HEK293T (cell line): ENCODE data around the gene MAPK7.

Experiments
- CTCF ChIA-PET: fragments of 350-600 bp; formaldehyde crosslinking; extraction: SDS; loops from one replicate; lab custom pipeline; 2021; ENCODE audit warnings: antibody characterized with exemption, inconsistent platforms; lab: Yijun Ruan, JAX
- POLR2A ChIA-PET: fragments of 350-600 bp; formaldehyde crosslinking; extraction: SDS; loops from one replicate; lab custom pipeline; 2020; ENCODE audit warnings: antibody characterized with exemption, inconsistent platforms; lab: Yijun Ruan, JAX
- DNase-seq: peaks from one replicate; pipeline ENCODE4 v3.0.0; 2012; ENCODE audit warnings: mixed read lengths; ENCODE audit errors: extremely low spot score
- ARNT ChIP-seq: fragments of 450-650 bp; IDR thresholded peaks from 2 replicates; pipeline ENCODE4 v1.6.1; 2017; ENCODE audit warnings: mild to moderate bottlenecking
- BHLHE40 ChIP-seq: fragments of 450-650 bp; IDR thresholded peaks from 2 replicates; pipeline ENCODE4 v1.6.1; 2016; ENCODE audit warnings: mild to moderate bottlenecking, moderate library complexity, borderline replicate concordance
- CTBP1 ChIP-seq: fragments of 450-650 bp; IDR thresholded peaks from 2 replicates; pipeline ENCODE4 v1.6.1; 2016; ENCODE audit warnings: borderline replicate concordance
- ELF4 ChIP-seq: fragments of 450-650 bp; IDR thresholded peaks from 2 replicates; pipeline ENCODE4 v1.6.1; 2017; ENCODE audit warnings: antibody characterized with exemption
- FOXA1 ChIP-seq: fragments of 450-650 bp; IDR thresholded peaks from 2 replicates; pipeline ENCODE4 v1.6.1; 2016; ENCODE audit warnings: mild to moderate bottlenecking
- FOXK2 ChIP-seq: fragments of 450-650 bp; IDR thresholded peaks from 2 replicates; pipeline ENCODE4 v1.6.1; 2016; ENCODE audit warnings: mild to moderate bottlenecking
- FOXM1 ChIP-seq: fragments of 450-650 bp; IDR thresholded peaks from 2 replicates; pipeline ENCODE4 v1.6.1; 2017; ENCODE audit warnings: mild to moderate bottlenecking, borderline replicate concordance
- HDGF ChIP-seq: fragments of 450-650 bp; IDR thresholded peaks from 2 replicates; pipeline ENCODE4 v1.6.1; 2017; ENCODE audit warnings: antibody characterized with exemption, borderline replicate concordance
- L3MBTL2 ChIP-seq: fragments of 450-650 bp; conservative IDR thresholded peaks from 2 replicates; pipeline ENCODE4 v1.6.1; 2016; ENCODE audit warnings: mild to moderate bottlenecking
- LEF1 ChIP-seq: fragments of 450-650 bp; IDR thresholded peaks from 2 replicates; pipeline ENCODE4 v1.6.1; 2017; ENCODE audit warnings: mild to moderate bottlenecking, borderline replicate concordance
- NFRKB ChIP-seq: fragments of 450-650 bp; IDR thresholded peaks from 2 replicates; pipeline ENCODE4 v1.6.1; 2016; ENCODE audit warnings: mild to moderate bottlenecking, moderate library complexity
- SP1 ChIP-seq: fragments of 450-650 bp; IDR thresholded peaks from 2 replicates; pipeline ENCODE4 v1.6.1; 2017
- SUZ12 ChIP-seq: fragments of 450-650 bp; IDR thresholded peaks from 2 replicates; pipeline ENCODE4 v1.6.1; 2016; ENCODE audit warnings: mild to moderate bottlenecking
- TARDBP ChIP-seq: fragments of 450-650 bp; IDR thresholded peaks from 2 replicates; pipeline ENCODE4 v1.6.1; 2016
- ZNF384 ChIP-seq: fragments of 450-650 bp; IDR thresholded peaks from 2 replicates; pipeline ENCODE4 v1.6.1; 2016
- TF ChIP-seq, protein P1 (sequence below): fragments of 450-650 bp; IDR thresholded peaks from 2 replicates; pipeline ENCODE4 v1.6.1; 2016

MAPK7 gene

DNA sequence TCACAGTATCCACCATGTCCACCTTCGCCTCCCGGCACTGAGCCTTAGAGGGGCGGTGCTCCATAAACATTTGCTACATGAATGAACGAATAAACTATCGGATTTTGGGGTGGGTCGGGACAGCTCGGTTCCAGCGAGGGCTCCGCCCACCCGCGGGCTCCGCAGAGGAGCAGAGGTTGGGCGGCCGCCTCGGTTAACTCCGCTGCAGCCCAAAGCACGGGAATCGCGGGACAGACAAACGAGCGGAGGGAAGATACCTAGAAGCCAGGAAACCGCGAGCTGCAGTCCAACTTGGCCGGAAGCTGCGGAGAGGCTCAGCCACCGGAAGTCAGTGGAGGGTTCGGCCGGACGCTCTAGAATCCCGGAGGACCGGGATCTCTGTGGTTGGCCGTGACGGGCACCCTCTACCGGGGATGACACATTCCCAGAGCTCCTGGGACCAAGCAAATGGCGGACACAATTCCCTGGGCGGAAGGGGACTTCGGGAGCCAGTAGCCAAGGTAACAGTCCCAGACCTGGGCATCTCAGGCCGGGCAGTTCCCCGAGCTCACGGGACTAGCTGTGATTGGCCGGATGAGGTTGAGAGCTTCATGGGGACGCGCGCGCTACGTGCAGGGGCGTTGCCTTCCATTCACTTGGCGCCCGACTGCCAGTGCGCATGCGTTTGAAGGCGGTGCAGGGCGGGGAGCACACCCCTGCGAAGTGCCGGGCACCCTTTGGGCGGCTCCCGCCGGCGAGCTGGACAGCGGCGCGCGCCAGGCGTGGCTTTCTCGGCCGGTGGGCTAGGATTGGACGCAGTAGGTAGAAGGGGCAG is 489 bp upstream of the MAPK7 start:
- CTCF ChIA-PET = interaction anchor here (0.7 to 2.2 kb wide), 7 partner anchors 11 to 389 kb away, joined by 3 to 22 read pairs (median 3); partner anchors contain the start of gene B9D1
- TF ChIP-seq, protein P1, sequence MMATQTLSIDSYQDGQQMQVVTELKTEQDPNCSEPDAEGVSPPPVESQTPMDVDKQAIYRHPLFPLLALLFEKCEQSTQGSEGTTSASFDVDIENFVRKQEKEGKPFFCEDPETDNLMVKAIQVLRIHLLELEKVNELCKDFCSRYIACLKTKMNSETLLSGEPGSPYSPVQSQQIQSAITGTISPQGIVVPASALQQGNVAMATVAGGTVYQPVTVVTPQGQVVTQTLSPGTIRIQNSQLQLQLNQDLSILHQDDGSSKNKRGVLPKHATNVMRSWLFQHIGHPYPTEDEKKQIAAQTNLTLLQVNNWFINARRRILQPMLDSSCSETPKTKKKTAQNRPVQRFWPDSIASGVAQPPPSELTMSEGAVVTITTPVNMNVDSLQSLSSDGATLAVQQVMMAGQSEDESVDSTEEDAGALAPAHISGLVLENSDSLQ = peak; percentile 29
- no peak for TF ChIP-seq LEF1
- peak; percentile 29; the same call in 1 of the 2 replicates for TF ChIP-seq ELF4
- TF ChIP-seq NFRKB = no peak
- TF ChIP-seq ARNT = no peak
- TF ChIP-seq FOXA1 = no peak
- TF ChIP-seq L3MBTL2 = 0 out of 2 replicates have a peak, but pooled peaks have one; percentile 21
- no peak for TF ChIP-seq FOXM1
- peak; percentile 100 for TF ChIP-seq HDGF
- no peak for TF ChIP-seq ZNF384
- peak; percentile 99 for DNase-seq

DNA sequence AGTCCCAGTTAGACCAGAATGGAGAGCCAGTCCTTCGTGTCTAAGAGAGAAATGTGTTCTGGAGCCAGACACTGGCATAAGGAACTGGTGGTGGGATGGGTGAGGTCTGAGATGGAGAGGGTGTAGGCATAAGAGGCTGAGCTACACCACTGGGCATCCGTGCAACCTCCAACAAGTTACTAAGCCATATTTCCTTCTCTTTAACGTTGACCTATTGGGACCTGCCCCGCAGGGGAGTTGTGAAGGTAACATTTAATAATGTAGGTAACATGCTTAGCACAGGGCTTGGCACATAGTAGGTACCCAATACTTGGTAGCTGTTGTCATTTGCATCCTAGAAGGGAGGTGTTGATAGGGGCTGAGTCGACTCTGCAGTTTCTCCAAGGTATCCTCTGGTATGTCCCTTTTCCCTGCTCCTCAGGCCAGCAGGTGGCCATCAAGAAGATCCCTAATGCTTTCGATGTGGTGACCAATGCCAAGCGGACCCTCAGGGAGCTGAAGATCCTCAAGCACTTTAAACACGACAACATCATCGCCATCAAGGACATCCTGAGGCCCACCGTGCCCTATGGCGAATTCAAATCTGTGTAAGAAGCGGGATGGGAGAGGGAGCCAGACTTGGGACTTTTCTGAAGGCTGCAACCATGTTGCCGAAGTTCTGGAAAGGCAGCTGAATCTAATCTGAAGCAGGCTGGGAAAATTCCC is 1.2 kb downstream of the MAPK7 start:
- ChIA-PET CTCF (no interaction called here), POLR2A (interaction anchor here (2.4 to 4.3 kb wide), 3 partner anchors 10 to 22 kb away, joined by 12 to 112 read pairs (median 26); partner anchors contain the start of gene MFAP4)
- DNase-seq = no peak
- TF ChIP-seq TARDBP (no peak), ZNF384 (no peak), FOXK2 (no peak), NFRKB (no peak), LEF1 (no peak), CTBP1 (no peak)

More for the DNA sequence above, 489 bp upstream of the MAPK7 start:
- POLR2A ChIA-PET = interaction anchor here (0.7 to 4.3 kb wide), 51 partner anchors 9 to 420 kb away, joined by 3 to 112 read pairs (median 5); partner anchors contain the start of genes ALDH3A2, B9D1 and MFAP4

DNA sequence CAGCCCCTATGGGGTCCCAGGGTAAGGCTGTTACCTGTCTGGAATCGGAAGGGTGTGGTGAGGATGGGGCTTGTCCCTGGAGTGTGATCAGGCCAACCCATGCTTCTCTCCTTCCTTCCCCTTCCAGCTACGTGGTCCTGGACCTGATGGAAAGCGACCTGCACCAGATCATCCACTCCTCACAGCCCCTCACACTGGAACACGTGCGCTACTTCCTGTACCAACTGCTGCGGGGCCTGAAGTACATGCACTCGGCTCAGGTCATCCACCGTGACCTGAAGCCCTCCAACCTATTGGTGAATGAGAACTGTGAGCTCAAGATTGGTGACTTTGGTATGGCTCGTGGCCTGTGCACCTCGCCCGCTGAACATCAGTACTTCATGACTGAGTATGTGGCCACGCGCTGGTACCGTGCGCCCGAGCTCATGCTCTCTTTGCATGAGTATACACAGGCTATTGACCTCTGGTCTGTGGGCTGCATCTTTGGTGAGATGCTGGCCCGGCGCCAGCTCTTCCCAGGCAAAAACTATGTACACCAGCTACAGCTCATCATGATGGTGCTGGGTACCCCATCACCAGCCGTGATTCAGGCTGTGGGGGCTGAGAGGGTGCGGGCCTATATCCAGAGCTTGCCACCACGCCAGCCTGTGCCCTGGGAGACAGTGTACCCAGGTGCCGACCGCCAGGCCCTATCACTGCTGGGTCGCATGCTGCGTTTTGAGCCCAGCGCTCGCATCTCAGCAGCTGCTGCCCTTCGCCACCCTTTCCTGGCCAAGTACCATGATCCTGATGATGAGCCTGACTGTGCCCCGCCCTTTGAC is 2.4 kb downstream of the MAPK7 start:
- ChIA-PET CTCF (interaction anchor here (0.8 kb wide), 1 partner anchor 18 kb away, joined by 4 read pairs; the partner anchor contains the start of gene B9D1), POLR2A (interaction anchor here (4.3 kb wide), 1 partner anchor 9 kb away, joined by 112 read pairs; the partner anchor contains the start of gene MFAP4)
- DNase-seq = no peak
- TF ChIP-seq BHLHE40 (no peak), ZNF384 (no peak), NFRKB (no peak), ELF4 (no peak)

DNA sequence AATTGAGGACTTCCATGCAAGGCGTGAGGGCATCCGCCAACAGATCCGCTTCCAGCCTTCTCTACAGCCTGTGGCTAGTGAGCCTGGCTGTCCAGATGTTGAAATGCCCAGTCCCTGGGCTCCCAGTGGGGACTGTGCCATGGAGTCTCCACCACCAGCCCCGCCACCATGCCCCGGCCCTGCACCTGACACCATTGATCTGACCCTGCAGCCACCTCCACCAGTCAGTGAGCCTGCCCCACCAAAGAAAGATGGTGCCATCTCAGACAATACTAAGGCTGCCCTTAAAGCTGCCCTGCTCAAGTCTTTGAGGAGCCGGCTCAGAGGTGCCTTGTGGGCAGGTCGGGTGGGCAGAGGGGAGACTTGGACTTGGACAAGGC is 3.1 kb downstream of the MAPK7 start:
- no peak for DNase-seq
- POLR2A ChIA-PET = no interaction called here
- TF ChIP-seq, protein P1 = no peak
- TF ChIP-seq ELF4 = no peak
- no peak for TF ChIP-seq L3MBTL2
- no peak for TF ChIP-seq FOXA1
- no peak for TF ChIP-seq SUZ12
- CTCF ChIA-PET = no interaction called here

DNA sequence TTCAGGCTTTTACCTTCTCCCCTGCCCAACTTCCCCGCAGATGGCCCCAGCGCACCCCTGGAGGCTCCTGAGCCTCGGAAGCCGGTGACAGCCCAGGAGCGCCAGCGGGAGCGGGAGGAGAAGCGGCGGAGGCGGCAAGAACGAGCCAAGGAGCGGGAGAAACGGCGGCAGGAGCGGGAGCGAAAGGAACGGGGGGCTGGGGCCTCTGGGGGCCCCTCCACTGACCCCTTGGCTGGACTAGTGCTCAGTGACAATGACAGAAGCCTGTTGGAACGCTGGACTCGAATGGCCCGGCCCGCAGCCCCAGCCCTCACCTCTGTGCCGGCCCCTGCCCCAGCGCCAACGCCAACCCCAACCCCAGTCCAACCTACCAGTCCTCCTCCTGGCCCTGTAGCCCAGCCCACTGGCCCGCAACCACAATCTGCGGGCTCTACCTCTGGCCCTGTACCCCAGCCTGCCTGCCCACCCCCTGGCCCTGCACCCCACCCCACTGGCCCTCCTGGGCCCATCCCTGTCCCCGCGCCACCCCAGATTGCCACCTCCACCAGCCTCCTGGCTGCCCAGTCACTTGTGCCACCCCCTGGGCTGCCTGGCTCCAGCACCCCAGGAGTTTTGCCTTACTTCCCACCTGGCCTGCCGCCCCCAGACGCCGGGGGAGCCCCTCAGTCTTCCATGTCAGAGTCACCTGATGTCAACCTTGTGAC is 3.6 kb downstream of the MAPK7 start:
- CTCF ChIA-PET = no interaction called here
- POLR2A ChIA-PET = no interaction called here
- TF ChIP-seq SP1 = no peak

DNA sequence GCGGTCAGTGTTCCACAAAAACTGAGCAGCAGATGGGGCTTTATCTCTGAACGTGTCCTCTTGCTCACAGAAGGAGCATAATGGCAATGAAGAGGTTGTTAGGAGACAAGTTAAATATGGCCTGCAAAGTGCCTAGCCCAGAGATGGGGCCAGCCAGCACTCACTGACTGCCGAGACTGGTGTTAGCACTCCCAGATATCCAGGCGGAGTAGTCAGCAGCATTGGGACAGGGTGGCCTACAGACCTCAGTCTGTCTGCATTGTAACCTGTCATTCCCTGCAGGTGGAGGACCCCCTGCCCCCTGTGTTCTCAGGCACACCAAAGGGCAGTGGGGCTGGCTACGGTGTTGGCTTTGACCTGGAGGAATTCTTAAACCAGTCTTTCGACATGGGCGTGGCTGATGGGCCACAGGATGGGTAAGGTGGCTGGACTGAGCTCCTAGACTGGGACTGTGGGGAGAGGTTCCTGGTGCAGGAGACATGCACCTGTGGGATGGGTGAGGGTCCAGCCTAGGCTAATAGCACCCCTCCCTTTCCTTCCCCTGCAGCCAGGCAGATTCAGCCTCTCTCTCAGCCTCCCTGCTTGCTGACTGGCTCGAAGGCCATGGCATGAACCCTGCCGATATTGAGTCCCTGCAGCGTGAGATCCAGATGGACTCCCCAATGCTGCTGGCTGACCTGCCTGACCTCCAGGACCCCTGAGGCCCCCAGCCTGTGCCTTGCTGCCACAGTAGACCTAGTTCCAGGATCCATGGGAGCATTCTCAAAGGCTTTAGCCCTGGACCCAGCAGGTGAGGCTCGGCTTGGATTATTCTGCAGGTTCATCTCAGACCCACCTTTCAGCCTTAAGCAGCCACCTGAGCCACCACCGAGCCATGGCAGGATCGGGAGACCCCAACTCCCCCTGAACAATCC is 4.5 kb downstream of the MAPK7 start:
- no peak for DNase-seq
- CTCF ChIA-PET = no interaction called here
- POLR2A ChIA-PET = no interaction called here
- TF ChIP-seq FOXA1 (no peak), ZNF384 (no peak), FOXK2 (no peak), CTBP1 (no peak), SP1 (no peak), ELF4 (no peak), BHLHE40 (no peak)

More for the DNA sequence above, 3.6 kb downstream of the MAPK7 start:
- no peak for DNase-seq
